HG02610 (cell line): ENCODE measurements around the gene ALDH1A1.

Source experiments
- ATAC-seq: cut with Tn5 transposase; IDR thresholded peaks from one replicate; pipeline ENCODE4 v1.9.1; 2021; ENCODE audit warnings: mild to moderate bottlenecking, moderate library complexity; ENCODE audit not compliant: unreplicated experiment

Gene ALDH1A1

DNA sequence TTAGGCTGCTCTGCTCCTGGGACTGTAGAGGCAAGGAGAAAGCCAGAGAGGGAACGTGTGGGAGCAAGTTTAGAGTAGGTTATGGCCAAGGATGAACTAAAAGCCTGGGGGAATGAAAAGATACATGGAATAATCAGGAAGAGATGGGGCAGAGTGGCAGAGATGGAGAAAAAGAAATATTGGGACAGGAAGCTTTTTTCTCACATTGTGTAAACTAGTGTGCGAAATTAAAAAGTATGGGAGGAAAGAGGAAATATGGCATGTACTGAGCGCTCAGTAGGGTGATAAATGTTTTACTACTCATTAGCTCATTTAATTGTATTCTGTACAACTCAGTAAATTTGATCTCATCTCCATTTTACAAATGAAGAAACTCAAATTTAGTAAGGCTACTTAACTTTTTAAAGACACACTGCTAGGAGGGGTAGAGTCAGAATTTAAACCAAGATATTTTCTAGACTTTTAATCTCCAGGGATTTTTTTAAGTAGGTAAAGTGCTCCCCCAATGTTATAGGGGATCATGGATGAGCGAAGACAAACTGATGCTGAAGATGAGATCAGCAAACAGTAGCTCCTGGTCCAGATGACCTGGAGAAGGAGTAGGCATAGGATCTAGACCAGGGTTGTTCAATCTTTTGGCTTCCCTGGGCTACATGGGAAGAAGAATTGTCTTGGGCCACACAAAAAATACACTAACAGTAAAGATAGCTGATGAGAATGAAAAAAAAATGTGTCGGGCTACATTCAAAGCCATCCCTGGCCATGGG is 30.8 kb downstream of the ALDH1A1 start:
- no peak for ATAC-seq

DNA sequence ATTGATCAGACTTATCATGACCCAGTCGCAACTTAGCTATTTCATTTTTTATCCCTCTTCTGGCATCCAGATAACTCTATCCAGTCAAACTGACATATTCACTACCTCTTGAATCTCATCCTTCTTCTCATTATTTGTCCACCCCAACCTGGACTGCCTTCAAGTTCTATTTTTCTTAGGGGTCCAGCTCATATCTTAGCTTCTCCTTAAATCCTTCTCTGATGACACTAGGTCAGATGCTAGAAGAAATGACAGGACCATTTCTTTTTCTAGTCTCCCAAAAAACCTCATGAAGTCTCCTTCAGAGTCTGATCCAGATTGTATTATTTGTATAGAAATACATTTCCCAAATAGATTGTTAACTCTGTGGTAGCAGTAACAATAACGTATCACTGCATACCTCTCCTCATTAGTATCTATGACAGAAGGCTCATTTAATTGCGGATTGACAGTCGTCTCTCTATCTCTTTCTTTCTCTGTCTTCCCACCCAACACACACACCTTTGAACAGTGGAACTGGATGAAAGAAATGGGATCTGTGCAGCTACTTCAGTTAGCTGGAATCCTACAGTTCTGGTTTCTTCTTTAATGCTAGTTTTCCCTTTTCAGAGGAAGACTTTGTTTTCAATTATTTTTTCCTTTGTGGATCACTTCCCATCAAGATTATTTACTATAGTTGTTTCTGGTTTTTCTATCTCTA is 33.5 kb downstream of the ALDH1A1 start:
- ATAC-seq, result no peak

DNA sequence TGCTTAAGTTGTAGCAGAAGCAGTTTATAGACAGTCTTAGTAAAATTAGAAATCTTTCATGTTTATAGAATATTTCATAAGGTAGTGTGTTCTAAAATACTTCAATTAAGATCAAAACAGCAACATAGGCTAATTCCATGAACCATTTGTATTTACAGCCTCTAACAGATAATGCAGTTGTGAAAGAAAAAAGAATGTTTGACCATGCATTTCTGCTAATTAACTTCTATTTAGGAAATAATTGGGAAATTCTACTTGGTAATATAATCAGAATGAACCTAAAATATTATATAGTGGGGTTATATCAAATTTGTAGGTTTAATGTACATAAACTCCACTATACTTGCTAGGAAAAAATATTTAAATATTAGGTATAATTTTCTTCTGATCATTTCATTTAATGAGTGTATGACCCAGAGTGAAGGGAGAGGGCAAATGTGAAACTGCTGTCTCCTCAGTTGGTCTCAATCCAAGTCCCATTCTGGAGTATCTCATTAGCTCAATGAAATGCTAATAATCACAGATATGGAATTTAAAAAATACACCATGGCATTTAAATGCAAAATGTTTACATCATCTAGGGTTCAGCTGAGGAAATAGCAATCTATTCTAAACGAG is 34.9 kb downstream of the ALDH1A1 start:
- ATAC-seq, result no peak

DNA sequence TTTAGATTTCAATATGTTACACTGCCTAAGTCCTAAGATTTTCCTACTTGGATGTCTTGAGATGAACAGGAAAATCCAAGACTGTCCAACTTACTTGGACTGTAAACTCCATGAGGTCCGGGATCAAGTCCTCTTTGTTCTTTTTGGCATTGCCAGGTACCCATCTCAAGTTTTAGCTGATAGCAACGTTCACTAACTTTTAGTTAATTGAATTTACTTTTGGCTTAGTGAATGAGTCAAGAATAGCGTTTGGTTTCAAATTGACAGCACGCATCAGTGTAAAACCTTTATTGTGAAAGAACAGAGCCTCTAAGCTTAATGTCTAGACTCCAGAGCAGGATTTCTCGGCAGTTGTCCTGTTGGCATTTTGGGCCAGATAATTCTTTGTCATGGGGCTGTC is 37.2 kb downstream of the ALDH1A1 start:
- ATAC-seq, result no peak

DNA sequence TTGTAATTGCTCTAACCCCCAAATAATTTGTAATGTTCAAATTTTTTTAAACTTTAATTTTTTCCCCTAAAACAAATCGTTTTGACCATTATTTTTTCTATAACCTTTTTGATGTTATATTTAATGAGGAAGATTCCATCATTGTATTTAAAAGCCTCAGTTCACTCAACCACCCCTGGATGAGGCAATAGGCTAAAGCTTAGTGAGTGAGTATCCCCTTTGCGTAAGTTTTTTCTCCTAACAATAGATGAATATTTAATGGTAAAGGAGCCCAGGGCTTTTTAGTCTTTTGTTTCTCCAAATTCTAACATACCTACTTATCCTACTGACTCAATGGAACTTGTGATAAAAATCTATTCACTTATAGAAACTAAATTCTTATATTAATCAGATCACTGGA is 38.1 kb downstream of the ALDH1A1 start:
- ATAC-seq, result no peak

DNA sequence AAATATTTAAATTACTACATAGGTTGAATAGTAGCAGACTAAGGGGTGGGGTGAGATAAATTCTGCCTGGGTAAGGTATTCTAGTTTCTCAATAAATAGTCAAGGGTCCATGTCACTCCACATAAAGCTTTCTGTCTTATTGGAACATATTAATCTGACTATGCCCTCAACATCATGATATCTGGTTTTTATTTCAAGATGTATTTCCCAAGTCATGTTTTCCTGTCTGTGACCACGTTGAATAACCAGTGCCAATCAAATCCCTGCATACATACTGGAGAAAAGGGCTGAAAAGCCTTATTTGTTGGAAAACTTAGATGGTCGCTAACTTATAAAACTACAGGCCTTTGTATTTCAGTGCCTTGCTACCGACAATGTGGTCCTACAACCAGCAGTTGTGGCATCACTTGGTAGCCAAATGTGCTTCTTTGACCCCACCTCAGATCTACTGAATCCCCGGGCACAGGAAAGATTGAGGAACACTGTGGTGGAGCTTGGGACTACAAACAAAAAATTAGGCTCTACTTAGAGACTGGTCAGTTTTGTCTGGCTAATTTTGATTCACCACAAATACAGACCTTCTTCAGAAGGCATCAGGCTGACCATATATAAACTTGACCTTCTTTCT is 39.4 kb downstream of the ALDH1A1 start:
- ATAC-seq, result no peak

DNA sequence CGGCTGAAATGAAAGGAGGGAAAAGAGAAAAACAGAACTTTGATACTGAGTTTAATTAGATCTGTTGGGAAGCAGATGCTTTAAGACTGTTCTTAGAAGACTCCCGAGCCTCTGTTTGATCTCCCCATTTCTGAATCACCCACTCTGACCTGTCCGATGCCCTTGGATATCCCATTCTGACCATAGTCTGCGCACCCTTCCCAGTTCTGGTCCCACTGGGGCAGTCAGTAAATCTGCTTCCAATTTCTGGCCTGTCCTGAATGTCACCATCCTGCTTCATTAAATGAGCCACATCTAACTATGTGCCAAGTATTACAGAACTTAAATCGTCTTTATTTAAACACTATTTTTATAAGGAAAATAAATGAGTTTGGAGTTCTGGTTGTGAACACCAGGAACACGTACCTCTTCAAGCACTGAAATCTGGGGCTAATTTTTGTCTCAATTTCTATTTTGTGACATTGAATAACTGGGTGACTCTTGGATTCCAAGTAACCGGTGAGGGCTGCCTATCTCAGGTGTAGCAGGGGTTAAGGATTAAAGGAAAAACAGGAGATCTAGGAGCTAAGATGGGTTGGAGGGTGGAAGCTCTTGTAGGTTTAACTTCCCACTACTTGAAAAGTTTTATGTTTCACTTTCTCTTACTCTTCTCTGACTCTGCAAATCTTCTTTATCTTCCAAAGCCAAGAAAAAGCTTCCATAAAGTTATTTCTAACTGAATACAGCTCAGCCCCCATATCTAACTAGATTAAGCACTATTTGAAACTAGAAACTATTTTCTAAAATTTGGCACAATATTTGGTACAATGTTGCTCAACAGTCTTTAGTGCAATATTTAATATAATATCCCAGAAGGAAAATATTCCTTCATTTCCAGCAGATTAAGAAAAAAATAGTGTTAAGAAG is 40.1 kb downstream of the ALDH1A1 start:
- no peak for ATAC-seq

DNA sequence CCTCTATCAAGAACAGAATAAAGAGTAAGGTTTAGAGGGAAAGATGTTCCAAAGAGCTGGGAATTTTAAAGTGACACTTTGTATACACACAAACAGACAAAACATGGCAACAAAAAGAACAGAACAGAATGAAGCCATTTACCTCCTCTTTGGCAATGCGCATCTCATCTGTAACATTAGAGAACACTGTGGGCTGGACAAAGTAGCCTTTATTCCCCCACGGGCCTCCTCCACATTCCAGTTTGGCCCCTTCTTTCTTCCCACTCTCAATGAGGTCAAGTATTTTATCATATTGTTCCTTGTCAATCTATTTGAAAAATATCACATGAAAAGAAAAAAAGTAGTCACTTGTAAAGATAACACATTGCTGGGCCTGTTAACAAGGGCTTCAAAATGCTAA is 41.0 kb downstream of the ALDH1A1 start:
- ATAC-seq, result no peak

DNA sequence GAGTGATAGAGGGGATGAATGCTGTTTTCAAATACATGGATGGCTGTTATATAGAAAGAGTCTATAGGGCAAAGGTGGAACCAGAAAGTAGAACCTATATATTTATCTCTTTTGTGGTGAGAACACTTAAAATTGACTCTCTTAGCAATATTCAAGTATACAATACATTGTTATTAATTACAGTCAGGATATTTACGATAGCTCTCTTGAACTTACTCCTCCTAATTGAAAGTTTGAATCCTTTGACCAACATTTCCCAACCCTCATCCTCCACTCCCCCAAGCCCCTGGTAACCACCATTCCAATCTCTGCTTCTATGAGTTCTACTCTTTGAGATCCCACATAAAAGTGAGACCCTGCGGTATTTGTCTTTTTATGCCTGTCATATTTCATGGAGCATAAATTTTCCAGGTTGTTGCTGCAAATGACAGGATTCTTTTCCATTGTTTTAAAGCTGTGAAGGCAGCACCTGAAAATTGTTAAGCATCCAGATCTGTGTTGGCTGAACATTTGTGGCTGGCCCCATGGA is 41.5 kb downstream of the ALDH1A1 start:
- no peak for ATAC-seq

DNA sequence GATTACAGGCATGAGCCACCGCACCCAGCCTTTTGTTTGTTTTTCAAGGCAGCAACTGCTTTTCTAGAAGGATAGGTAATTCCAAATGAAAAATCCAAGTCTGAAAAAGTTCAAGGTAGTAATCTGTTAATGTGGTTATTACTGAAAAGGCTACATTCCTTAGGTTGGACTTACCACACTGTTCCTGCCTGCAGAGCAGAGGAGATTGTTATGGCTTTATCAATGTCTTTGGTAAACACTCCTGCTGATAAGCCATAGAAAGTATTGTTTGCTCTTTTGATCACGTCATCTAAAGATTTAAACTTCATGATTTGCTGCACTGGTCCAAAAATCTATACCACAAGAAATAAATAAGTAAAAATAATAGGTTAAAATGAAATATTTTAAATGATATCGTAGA is 43.4 kb downstream of the ALDH1A1 start:
- no peak for ATAC-seq

DNA sequence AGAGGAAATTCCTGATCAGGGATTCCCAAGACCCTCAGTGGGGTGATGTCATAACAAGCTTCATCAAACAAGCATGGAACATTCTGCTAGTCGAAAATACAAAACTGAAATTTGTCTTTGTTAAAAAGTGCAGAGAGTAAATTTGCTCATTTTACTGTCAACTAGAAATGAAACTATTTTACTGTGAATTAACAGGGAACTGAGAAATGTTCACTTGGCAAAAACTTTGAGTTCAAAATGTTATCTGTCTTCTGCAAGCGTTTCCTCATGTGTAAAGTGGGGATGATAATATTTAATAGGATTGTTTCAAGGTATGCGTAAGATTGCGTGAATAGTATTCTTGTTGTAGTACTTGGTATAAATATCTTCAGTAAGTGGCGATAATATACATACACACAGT is 45.4 kb downstream of the ALDH1A1 start:
- no peak for ATAC-seq

DNA sequence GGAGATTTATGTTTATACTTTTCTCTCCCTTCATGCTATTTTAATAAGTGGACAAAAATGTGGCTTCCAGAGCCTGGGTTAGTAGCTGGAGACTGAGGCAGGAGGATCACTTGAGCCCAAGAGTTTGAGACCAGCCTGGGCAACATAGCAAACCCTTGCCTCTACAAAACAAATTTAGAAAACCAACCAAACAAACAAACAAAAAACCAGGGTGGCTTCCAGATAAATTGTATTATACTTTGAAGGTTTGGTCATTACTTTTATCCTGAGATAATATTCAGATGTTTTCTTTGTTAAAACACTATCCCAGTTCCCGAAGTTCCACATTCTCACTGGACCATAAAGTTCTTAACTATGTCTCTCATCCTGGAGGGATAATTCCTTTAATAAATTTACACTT is 46.0 kb downstream of the ALDH1A1 start:
- ATAC-seq, result no peak

DNA sequence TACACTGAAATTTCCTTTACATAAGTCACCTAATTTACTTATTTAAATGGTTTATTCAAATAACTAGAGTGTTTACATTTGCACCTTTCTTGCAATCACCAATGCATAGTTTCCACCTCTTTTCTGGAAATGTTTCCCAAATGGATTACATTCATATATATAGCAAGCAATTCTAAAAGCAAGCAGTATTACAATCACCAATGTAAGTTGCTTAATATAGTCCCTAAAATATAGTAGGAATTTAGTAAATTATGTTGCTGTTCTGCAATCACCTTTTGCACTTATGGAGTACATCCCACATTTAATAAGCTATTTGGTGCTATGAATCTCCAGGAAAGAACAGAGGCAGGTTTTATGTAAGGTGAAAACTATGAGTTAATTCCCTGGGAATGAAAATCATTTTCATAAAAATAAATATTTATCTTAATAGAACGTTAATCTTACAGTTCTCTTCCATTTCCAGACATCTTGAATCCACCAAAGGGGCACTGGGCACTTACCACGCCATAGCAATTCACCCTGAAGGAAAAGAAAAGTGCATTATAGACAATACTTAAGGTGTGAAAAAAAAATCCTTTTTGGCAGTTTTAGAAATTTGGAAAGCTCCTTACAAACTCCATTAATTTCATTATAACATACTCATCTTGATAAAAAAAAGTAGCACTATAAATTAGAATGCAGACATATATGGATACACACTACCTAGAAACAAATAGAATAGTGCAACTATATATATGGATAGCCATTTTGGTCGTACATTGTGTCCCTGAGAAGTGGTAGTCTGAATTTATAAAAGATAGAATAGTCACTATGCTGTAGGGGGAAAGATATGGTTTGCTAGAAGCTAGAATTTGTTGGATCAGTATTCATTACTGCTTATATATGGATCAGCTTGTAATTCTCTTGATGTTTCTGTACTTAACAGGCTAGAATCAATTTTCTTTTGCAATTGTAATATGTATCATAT is 47.1 kb downstream of the ALDH1A1 start:
- no peak for ATAC-seq

DNA sequence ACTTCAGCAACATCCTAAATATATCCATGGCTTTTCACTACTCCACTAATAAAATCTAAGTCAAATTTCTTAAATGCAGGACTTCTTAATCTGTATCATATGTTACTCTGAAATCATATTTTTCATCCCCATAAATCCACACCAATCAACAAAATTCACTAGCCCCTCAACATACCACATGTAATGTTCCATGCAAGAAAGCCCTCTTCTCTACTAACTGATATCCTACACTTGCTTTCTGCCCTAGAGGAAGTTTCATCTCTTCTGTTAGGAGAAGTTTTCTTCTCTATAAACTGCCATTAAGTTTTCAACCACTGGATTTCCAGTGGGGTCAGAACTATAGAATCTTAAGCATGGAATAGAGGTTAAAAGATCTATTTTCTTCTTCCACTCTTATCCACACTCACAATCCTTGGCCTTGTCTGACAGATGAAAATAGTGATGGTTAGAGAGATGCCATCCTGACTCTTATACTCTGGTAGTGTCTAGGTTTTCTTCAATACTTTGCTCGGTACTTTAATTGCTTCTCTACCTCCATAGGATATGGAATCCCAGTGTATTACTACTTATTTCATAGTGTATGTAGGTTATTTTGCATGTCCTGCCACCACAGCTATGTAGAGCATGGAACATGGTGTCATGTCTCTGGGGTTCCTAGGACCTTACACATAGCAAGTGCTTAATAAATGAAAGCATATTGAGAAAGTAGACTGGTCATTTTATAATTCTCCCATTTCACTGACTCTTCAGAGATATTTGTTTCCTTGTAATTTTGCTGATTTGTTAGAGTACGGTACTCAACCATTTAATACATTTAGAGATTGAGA is 48.4 kb downstream of the ALDH1A1 start:
- ATAC-seq, result no peak

DNA sequence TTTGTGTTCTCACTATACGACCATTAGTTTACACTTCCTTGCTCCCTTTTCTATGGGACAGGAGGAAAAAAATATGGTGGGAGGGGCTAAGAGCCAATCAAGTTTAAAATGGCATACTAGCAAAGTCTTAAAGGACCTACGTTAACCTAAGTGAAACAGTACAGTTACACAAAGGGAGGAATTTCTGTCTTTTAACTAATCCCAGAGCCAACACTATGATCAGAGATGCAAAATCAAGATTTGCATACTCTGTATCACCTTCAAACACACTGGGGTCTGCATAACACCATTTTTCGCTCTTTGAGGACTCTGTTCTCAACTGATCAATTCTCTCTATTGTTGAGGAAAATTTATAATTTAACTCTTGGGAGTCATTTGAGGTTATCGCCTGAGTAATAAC is 49.8 kb downstream of the ALDH1A1 start:
- no peak for ATAC-seq

DNA sequence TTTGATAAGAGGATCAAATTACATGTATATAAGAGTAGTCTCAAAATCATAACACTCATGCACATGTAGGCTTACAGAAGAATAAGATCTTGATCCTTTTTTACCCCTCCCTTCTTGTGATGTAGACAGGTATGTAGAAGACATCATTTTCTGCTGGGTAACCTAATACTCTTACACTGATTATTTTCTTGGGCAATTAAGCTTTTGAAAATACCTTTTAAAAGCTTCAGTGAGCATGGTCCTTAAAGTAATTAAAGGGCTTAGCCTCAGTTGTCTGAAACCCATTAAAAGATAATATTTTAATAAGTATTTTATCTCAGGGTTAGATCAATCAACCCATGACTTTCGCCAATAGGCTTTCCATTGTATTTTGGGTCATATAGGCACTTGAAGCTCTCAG is 50.6 kb downstream of the ALDH1A1 start:
- no peak for ATAC-seq

DNA sequence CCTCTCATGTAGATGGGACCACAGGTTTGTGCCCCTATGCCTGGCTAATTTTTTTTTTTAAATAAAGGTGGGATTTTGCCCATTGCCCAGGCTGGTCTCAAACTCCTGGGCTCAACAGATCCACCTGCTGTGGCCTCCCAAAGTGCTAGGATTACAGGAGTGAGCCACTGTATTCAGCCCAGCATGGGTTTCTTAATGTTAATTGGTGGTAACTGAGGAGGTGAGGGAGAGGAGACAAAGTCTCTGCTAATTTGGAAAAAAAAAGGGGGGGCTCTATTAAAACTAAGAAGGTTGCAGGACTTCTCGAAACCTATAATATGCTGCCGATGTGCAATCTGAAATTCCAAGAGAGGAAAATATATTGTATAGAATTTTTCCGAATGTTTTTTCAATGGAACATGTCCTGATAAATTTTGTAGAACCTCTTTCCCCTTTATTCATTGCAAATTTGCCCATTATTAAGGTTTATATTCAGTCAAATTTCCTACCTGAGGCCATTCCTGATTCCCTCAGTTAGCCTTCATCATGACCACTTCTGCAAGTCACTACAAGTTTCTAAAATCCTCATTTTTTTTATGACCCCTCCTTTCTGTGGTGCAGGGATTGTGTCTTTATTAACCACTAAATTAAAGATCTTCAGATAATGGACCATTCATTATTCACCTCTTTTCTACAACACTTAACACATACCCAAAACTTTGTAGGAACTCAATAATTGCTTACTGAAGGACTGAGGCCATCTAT is 52.9 kb downstream of the ALDH1A1 start:
- no peak for ATAC-seq
